Measurements from ENCODE around the gene ZNF580.

Gene ZNF580

DNA sequence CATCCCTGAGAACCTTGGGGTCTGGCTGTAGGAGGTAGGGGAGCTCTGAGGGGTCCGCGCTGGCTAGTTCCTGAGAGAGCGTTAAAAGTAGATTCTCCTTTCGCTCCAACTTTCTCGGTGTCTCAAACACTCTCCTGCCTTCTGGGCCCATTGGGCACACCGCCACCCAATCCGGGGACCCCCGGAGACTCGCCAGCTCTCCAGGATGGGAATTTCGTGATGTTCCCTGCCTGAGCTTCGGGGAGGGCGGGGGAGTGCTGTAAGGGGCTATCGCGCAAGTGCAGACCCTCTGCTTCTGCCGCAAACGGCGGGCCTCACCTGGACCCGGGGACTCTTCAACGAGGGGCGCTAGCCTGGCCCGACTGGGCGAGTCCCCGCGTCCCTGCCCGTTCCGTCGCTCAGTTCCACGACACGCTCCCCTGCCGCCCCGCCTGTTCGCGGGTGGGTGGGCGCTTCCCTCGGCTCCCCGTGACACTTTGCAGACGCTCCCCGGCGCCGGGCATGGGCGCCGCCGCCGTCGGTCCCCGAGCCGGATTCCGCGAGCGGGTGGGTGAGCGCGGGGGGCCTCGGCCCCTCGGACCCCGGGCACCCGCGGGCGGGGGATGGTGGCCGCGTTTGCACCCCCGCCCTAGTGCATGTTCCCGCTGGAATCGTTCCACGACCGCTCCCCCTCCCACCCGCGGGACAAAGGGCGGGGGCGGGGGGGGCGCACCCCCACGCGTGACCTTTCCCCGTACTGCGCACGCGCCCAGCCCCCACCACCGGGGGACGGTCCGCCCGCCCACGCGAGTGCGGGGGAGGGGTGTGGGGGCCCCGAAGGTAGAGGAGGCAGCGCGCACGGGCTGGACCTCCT, 7.2 kb downstream of the ZNF580 start, which contains the start of gene CCDC106:
CCDC106 (plus strand) TSS at position 481 of the 853 bp plus-strand sequence. CDS start 835 bp downstream, outside the sequence.
- DNase-seq (ENCODE audit: low spot score), result peak; percentile 71

DNA sequence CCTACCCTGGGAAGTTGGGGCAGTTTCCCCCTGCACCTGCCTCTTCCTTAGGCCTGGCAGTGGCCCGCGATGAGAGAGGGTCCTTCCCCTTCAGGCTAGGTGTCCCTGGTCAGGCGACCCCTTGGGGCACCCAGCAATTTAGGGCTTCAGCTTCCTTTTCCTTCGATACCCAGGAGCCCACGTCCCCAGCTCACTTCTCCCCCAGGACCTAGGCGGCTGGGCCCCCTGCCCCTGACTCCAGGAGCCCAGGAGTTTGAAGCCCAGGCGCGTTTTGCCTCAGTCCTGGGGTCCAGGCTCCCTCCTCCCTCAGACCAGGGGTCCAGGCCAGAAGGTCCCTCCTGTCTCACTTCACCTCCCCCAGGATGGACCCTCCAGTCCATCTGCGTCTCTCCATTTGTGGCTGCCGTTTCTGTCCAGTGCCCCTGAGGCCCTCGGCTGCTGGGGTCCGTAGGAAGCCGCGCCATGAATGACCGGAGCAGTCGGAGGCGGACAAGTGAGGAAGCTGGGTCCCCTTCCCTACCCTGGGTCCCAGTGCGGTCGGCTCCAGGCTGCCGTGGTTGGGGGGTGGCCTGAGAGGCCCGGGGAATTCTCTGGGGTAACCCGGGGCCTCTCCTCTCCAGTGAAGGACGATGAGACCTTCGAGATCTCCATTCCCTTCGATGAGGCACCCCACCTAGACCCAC, 7.9 kb downstream of the ZNF580 start:
- DNase-seq (ENCODE audit: low spot score), result no peak

DNA sequence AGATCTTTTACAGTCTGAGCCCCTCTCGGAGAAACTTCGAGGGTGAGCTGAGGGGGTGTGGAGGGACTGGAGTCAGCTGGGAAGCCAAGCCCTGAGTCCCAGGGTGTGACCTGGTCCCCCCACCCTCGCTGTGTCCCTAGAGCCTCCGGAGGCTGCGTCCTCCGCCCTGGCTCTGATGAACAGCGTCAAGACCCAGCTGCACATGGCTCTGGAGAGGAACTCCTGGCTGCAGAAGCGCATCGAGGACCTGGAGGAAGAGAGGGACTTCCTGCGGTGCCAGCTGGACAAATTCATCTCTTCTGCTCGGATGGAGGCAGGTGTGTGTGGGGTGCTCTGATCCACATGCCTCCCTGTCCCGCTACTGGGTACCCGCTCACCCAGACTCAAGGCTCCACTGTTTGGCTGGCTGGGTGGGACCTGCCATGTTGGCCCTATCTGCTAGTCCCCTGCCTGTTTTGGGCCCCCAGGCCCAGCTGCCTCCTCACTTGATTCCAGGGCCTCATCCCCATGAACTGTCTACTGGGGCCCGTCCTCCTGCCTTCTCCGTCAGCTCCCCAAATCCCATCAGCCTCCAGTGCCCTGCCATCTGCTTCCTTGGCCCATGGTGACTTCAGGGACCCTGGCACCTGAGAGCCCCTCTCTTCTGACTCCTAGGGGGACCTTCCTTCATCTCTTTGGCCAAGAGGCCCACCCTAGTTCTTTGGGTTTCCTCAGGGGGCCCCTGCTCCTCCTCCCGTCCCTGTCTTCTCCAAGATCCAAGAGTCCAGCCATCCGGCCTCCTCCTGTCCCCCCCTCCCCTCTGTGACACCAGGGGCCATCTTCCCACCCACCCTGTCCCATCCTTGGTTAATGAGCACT, 8.7 kb downstream of the ZNF580 start:
- no peak for DNase-seq (ENCODE audit: low spot score)

DNA sequence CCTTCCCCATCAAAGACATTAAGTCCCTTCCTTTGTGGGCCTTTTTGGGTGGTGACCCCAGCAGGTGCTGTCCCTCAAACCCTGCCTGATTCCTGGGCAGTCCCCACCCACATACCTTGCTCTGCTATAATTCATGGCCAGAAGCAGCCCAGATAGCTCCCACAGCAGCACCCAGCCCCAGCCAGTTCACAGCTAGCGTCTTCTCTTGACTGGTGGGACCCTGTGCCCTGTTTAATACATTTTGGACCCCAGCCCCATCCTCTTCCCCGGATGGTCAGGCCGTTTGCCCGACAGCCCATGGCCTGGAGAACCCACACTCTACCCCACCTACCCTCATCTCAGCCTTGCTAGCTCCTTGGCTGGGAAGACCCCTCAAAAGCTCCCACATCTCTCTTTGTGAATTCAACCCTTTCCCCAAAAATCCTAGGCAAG, 9.3 kb downstream of the ZNF580 start:
- DNase-seq (ENCODE audit: low spot score), result no peak

DNA sequence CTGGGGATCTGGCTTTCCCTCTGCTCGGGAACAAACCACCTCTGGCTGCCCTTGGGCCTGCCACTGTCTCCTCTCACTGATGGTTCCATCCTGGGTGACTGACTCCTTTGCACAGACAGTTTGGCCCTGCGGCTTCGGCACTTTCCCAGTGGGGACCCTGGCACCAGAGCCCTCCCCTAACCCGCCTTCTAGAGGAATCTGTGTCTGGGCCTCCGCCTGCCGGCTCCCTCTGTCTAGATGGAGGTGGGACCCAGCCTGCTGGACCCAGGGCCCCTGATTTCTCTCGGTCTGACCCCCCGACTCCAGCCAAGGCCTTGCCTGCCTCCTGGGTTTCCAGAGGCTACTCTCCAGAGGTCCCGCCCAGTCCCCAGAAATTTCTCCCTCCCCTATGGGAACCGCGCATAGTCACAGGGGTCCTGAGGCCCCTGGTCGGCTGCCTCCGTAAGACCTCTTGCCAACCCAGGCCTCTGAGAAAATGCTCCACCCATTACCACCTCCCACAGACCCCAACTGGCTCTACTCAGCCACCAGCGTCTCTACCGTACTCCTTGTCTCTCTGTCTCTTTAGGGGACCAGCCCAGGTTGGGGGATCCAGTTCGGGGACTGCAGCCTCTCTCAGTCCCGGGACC, 9.9 kb downstream of the ZNF580 start:
- no peak for DNase-seq (ENCODE audit: low spot score)

DNA sequence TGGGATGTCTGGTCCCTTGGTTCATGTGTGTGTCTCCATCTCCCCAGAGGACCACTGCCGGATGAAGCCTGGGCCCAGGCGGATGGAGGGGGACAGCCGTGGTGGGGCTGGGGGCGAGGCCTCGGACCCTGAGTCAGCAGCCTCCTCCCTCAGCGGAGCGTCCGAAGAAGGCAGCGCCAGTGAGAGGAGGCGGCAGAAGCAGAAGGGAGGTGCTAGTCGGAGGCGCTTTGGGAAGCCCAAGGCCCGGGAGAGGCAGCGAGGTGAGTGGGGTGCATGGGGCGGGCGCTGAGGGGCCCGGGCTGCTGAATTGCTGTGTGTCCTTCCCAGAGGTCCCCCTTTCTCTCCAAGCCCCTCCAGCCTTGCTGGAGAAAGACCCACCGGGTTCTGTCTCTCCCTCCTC, 10.4 kb downstream of the ZNF580 start:
- DNase-seq (ENCODE audit: low spot score), result no peak

DNA sequence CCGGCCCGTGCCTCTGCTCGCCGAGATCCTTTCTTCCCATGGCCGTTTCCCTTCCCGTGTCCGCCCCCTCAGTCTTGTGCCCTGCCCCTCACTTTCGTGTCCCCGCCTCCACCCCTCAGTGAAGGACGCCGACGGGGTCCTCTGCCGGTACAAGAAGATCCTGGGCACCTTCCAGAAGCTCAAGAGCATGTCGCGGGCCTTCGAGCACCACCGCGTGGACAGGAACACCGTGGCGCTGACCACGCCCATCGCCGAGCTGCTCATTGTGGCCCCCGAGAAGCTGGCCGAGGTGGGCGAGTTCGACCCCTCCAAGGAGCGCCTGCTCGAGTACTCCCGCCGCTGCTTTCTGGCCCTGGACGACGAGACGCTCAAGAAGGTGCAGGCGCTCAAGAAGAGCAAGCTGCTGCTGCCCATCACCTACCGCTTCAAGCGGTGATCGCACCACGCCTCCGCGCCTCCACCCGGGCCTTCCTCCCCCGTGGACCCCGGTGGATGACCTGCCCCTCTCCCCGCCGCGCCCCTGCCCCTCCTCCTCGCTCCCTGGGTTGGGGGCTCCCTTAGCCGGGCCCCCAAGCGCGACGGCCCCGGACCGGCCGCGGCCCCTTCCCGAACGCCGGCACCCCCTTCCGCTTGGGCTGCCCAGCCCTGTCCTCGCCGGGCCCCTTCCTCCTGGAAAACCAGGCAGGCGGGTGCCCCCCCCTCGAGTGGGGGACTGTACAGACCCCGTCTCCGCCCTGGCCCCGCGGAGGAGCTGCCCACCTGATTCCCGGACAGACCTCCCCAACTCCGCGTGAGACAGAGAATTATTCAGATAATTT, 11.7 kb downstream of the ZNF580 start:
- no peak for DNase-seq (ENCODE audit: low spot score)

DNA sequence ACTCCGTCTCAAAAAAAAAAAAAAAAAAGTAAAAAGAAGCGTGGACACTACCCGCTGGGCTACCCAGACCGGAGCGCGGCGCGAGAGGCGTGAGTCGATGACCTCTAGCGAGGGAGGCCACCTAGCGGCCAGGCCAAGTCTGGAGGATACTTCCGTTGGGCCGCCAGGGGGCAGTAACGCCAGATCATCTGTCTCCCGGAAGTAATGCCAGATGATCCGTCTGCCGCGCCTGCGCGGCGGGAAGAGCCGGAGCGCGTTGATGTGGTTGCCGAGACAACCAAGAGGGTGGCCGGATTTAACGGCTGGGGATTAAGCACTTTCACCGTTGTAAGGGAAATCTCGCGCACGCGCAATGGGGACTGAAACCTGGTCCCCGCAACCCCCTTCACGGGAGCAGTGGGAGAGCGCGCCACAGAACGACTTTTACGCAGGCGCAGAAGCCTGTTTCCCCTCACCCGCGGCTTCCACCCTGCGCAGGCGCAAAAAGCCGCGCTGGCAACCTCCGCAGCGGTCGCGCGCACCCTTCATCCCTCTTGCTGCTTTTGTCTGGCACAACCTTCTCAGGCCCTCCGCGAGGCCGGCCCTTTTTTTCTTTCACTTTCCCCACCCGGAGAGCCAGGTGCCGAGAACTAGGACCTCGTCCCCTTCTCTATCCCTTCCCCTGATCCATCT, 13.0 kb downstream of the ZNF580 start:
- DNase-seq (ENCODE audit: low spot score), result peak; percentile 99

DNA sequence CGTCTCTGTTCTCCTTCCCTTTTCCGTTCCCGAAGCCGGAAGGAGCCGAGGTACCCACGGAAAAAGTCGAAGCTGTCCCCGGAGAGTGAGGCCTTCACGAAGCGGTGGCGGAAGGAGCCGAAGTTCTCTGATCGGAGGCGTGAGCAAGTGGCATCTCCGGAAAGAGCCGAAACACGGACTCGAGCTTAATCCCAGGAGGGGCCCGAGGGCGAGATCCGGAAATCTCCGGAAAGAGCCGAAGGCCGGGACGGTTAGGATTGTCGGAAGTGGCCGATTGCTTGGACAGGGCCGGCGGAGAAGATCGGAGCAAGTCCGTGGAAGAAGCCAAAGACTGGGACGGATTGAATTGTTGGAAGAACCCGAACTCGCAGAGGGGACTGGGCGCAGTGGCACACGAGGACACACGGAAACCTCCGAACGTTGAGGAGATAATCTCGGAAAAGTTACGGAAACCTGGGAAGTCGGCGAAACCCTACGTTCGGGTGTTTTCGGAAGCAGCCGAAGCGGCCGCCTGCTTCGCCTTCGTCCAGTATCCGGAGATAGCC, 13.6 kb downstream of the ZNF580 start:
- DNase-seq (ENCODE audit: low spot score), result peak; percentile 100

DNA sequence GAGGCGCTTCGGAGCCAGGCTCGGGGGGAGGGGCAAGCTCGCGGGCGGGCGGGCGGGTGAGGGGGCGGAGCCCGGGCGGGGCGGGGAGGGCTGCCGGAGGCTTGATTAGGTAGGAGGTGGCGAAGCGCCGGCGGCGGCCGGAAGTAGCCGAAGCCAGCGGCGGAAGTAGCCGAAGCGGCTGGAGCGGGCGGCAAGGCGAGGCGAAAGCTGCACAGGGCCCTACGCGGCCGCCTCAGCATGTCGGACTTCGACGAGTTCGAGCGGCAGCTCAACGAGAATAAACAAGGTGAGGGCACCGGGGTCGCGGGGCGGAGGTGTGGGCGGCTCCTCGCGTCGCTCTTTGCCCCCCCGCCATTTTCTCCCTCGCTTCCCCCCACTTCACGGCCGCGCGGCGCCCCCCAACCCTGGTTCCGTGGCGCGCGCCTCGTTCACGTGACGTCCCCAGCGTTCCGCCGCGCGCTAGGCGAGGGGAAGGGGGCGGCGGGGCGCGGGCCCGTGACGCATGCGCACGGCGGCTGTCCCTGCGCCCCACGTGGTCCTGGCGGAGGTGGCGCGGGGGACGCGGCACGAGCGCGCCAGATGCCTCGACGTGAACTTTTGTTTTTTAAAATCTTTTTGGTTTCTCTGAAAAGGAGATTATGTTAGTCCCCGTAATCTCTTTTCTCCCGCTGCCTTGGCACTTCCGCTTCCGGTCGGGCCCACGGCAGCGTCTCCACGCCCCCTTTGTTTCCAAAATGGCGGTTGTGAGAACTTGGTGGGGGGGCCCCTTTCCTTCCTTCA, 14.3 kb downstream of the ZNF580 start, which contains the start of gene U2AF2:
U2AF2 (plus strand) TSS at position 168 of the 780 bp plus-strand sequence; CDS start at position 238, 70 bp downstream.
- DNase-seq (ENCODE audit: low spot score), result peak; percentile 92

DNA sequence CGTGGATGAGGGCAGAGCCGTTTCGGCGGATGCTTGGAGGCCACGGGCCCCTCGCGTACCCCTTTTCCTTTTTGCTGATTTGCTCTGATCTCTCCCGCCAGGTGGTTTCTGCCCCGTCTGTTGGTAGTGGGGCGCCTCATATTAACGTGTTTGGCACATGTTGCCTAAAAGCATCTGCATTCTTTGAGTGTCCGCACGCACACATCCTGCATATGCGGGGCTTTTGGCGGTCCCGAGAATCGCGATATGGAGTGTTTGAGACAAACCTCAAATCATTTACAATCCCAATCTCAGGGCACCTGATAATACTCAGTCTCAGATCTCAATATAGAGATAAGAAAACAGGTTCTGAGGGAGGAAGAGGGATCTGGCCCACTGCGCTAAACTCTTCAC, 14.8 kb downstream of the ZNF580 start:
- DNase-seq (ENCODE audit: low spot score), result no peak

DNA sequence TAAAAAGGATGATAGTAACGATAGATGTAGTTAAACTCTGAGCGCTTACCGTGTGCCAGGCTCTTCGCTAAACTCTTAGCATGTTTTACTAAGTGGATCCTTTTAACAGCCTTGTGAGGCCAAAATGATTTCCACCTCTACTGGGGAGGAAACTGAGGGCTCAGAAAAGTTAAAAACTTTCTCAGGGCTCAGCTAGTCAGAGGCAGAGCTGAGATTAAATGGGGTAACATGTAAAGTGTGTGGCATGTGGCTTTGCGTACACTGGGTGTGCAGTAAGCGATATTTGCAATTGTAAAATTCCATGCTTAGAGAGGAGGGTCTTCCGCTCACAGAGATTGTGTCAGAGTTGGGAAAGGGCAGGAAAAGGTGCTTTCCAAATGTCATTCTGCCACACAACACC, 15.8 kb downstream of the ZNF580 start:
- DNase-seq (ENCODE audit: low spot score), result peak; percentile 48

DNA sequence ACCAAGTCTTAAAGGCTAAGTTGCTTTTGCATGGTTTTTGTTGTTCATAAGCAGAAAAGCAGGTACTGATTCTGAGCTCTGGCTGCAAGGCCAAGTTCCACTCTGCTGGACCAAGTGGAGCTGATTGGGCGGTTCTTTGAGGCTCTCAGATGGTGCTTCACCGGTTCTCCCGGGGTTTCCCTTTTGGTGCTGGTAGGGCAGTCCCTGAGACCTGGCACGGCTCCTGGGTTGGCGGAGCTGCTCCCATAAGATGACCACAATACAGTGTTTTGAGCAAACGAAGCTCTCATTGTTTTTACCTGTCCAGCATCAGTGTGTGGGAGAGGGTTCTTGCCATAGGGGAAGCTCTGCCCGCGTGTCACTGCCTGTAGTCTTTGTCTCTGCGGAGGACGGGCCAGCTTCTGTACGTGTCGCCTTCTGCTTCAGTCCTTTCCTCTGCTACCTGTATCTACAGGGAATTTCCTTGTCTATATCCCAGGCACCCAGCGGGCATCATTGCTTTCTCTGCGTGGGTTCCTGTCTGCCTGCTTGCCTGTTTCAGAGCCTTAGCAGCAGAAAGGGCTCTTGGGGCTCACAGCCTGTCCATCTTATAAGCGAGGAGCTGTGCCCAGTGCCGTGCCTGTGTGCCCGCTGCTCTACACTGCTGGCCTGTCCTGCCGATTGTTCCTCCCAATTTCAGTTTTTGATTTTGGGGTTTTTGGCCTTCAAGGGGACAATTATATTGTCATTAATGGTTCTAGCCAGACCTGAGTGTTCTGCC, 16.4 kb downstream of the ZNF580 start:
- DNase-seq (ENCODE audit: low spot score), result no peak

DNA sequence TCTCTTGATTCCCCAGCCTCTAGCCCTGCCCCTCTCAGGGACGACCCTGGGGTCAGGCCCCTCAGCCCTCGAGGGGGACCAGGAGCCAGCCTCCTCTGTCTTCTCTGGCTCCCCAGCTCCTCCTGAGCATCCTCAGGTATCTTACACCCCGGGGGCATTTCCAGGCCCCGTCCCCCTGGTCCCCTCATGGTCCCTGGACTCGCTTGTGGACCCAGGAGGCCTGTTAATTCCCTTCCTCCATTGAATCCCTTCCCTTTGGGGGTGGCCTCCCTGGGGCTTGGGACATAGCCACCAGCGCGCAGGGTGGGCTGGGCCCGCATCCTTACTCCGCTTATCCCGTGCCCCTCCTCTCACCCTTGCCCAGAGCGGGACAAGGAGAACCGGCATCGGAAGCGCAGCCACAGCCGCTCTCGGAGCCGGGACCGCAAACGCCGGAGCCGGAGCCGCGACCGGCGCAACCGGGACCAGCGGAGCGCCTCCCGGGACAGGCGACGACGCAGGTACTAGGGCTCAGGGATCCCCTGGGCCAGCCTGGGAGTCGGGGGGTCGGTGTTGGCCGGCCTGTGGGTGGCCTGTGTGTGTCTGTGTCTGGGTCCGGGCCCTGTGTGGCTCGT, 18.2 kb downstream of the ZNF580 start:
- DNase-seq (ENCODE audit: low spot score), result no peak

DNA sequence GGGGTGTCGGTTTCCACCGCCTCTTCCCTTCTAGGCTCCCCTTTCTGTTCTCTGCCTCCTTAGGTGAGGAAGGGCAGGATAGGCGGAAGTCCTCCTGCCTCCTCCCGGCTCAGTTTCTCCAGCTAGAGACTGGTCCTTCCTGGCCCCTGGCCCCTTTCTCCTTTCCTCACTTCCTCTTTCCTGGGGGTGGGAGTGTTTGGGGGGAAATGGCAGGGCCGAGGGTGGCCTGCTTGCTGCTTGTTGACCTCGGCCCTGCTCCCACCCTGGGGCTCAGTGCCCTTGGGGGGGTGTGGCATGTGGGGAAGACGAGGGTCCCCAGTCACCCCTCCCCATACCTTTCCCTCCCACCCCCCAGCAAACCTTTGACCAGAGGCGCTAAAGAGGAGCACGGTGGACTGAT, 19.0 kb downstream of the ZNF580 start:
- no peak for DNase-seq (ENCODE audit: low spot score)

DNA sequence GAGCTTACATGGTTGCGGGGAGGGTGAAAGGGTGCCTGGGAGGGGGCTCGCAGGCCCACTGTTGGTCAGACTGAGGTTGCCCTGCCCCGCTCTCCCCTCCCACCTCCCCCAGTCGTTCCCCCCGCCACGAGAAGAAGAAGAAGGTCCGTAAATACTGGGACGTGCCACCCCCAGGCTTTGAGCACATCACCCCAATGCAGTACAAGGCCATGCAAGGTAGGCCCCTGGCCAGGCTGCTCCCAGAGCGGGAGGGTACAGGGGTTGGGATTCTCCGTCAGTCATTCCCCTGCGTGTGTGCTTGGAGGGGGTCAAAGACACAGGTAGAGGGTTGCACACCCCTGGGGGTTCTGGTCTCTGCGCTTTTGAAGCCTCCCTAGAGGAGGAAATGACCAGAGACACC, 19.6 kb downstream of the ZNF580 start:
- DNase-seq (ENCODE audit: low spot score), result no peak

DNA sequence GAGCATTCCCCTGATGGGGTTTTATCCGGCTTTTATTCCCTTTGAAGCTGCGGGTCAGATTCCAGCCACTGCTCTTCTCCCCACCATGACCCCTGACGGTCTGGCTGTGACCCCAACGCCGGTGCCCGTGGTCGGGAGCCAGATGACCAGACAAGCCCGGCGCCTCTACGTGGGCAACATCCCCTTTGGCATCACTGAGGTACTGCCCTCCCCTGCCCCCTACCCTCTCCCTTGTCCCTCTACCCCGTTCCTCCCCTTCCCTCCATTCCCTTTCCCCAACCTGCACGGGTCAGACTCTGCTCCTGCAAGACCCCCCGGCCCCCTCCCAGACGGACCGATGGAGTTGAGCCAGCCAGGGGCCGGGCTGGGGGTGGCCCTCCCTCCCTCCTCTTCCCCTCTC, 20.2 kb downstream of the ZNF580 start:
- DNase-seq (ENCODE audit: low spot score), result no peak

DNA sequence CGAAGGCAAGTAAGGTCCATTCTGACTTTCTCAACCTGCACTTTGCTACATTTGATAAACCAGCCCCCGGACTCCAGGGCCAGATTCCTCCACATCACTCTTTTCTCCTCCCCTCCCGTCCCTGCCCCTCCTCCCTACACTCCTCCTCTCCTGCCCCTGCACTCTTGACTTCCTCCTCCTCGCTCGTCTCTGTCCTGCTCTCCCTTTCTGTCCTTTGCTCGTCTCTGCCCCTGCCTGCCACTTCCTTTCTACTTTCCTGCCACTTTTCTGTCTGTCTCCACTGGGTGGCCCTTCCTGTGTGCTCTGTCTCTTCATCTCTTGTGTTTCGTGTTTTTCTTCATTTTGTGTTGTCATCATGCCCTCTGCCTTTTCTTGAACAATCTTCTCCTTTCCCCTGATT, 21.0 kb downstream of the ZNF580 start:
- no peak for DNase-seq (ENCODE audit: low spot score)
